K562 (cell line): ENCODE measurements around the gene NLRP6. TPM values are rescaled to one million over a fixed set of nuclear protein-coding genes. Genes with fewer than 3 reads are reported as not detected.
A peak's percentile ranks its signal among the peaks of the same experiment; 100 is the strongest.

Experiments used
- ARID4B ChIP-seq: sonication (generic); formaldehyde crosslinking; IDR thresholded peaks from 2 replicates; pipeline ENCODE4 v1.8.0; 2022; ENCODE audit warnings: mild to moderate bottlenecking, missing genetic modification reagents
- ATF7 ChIP-seq: fragments of 450-650 bp; IDR thresholded peaks from 2 replicates; pipeline ENCODE4 v1.7.1; 2014; ENCODE audit warnings: mild to moderate bottlenecking, moderate library complexity
- ERF ChIP-seq: fragments of 450-650 bp; formaldehyde crosslinking; IDR thresholded peaks from 2 replicates; pipeline ENCODE4 v1.4.0; 2020; ENCODE audit warnings: mild to moderate bottlenecking, mixed read lengths
- FOXP1 ChIP-seq: sonication (generic); formaldehyde crosslinking; IDR thresholded peaks from 2 replicates; pipeline ENCODE4 v1.8.0; 2022; ENCODE audit warnings: mild to moderate bottlenecking, missing genetic modification reagents
- KDM5B ChIP-seq: fragments of 200-600 bp; sonication (generic); IDR thresholded peaks from 2 replicates; pipeline ENCODE4 v1.6.1; 2012; ENCODE audit warnings: low read depth, mild to moderate bottlenecking, moderate library complexity, low read length, control low read depth, inconsistent platforms; ENCODE audit not compliant: insufficient replicate concordance
- MLX ChIP-seq, 2 experiments: fragments of 450-650 bp in 1 of 2; sonication (generic) in 1 of 2; formaldehyde crosslinking; conservative IDR thresholded peaks; 2 replicates each; pipeline versions ENCODE4 v1.4.0 to v1.8.1; 2020 to 2022; ENCODE audit warnings: mild to moderate bottlenecking in 1 of 2, missing genetic modification reagents in 1 of 2
- POLR2AphosphoS5 ChIP-seq: IDR thresholded peaks from 2 replicates; pipeline ENCODE4 v1.6.1; 2011; ENCODE audit warnings: mild to moderate bottlenecking, low read depth, low read length, moderate library complexity; ENCODE audit not compliant: control insufficient read depth, insufficient read depth
- RFX1 ChIP-seq: fragments of 450-650 bp; IDR thresholded peaks from 2 replicates; pipeline ENCODE4 v1.6.1; 2016; ENCODE audit warnings: mild to moderate bottlenecking, moderate library complexity
- SIN3B ChIP-seq: fragments of 450-650 bp; IDR thresholded peaks from 2 replicates; pipeline ENCODE4 v1.6.1; 2017; ENCODE audit warnings: low read depth, mild to moderate bottlenecking, moderate library complexity
- TCFL5 ChIP-seq: fragments of 250-450 bp; sonication (Bioruptor Pico); conservative IDR thresholded peaks from 2 replicates; pipeline ENCODE4 v1.6.1; 2021; ENCODE audit warnings: mild to moderate bottlenecking, moderate library complexity, matching md5 sums
- ZBTB1 ChIP-seq: sonication (generic); formaldehyde crosslinking; IDR thresholded peaks from 2 replicates; pipeline ENCODE4 v1.8.1; 2023; ENCODE audit warnings: missing genetic modification reagents, low read depth, mild to moderate bottlenecking, borderline replicate concordance
- ZBTB7A ChIP-seq: IDR thresholded peaks from 2 replicates; pipeline ENCODE4 v1.6.1; 2011; ENCODE audit warnings: low read depth, mild to moderate bottlenecking, low read length, moderate library complexity, borderline replicate concordance; ENCODE audit not compliant: control insufficient read depth
- ZC3H11A ChIP-seq: IDR thresholded peaks from 2 replicates; pipeline ENCODE4 v1.6.1; 2012; ENCODE audit warnings: low read depth, low read length, improper control_type of control experiment
- ZNF124 ChIP-seq: sonication (generic); formaldehyde crosslinking; IDR thresholded peaks from 2 replicates; pipeline ENCODE4 v1.8.1; 2022; ENCODE audit warnings: missing genetic modification reagents
- ZNF175 ChIP-seq: fragments of 200-800 bp; sonication (Bioruptor generic); IDR thresholded peaks from 2 replicates; pipeline ENCODE4 v1.6.1; 2016; ENCODE audit warnings: low read depth, mild to moderate bottlenecking, missing genetic modification characterization, missing compliant biosample characterization
- ZNF511 ChIP-seq: sonication (generic); formaldehyde crosslinking; IDR thresholded peaks from 2 replicates; pipeline ENCODE4 v1.8.0; 2022; ENCODE audit warnings: mild to moderate bottlenecking, missing genetic modification reagents
- ZNF696 ChIP-seq: fragments of 250-450 bp; sonication (Bioruptor Pico); conservative IDR thresholded peaks from 2 replicates; pipeline ENCODE4 v1.4.0; 2020; ENCODE audit warnings: mild to moderate bottlenecking, moderate library complexity
- ZNF780A ChIP-seq: fragments of 250-450 bp; sonication (Bioruptor Pico); IDR thresholded peaks from 2 replicates; pipeline ENCODE4 v1.5.0; 2021; ENCODE audit warnings: mild to moderate bottlenecking
- ZSCAN29 ChIP-seq: fragments of 450-650 bp; IDR thresholded peaks from 2 replicates; pipeline ENCODE4 v1.6.1; 2017
- polyA plus RNA-seq, 8 experiments: library from polyadenylated mRNA; depleted of rRNA in 4 of 8; stranded (reverse) in 5 of 8; unstranded in 3 of 8; fragments of >200 nt; fragmentation: Nextera tagmentation in 2 of 8; fragmentation: Illumina TruSeq in 1 of 8; extraction: Ambion mirVana in 2 of 8; extraction: Trizol in 1 of 8; gene quantifications; 2 replicates each; pipeline versions ENCODE4 v1.2.1 to v1.2.3, GENCODE V29; 2011 to 2014; ENCODE audit warnings: inconsistent platforms in 1 of 8, missing spikeins in 1 of 8
- total RNA-seq, 7 experiments: library from RNA; depleted of rRNA in 6 of 7; stranded (reverse); fragments of >200 nt in 6 of 7; fragmentation: Illumina TruSeq in 2 of 7; extraction: Trizol in 2 of 7; gene quantifications; 2 replicates each; pipeline versions ENCODE4 v1.2.1 to v1.2.3, GENCODE V29; 2011 to 2021; ENCODE audit warnings: low replicate concordance in 1 of 7
- TF ChIP-seq, protein P1 (sequence below): fragments of 150-350 bp; IDR thresholded peaks from 2 replicates; pipeline ENCODE4 v1.6.1; 2014; ENCODE audit warnings: low read depth, mild to moderate bottlenecking, low read length, borderline replicate concordance

The NLRP6 gene
- total and polyA plus RNA-seq, 9 of the 15 experiments (the other 6 are each of a cell fraction or from before 2014, with no cell fraction given) = 0.03 to 0.18 (median 0.15) TPM; not detected in 5

DNA sequence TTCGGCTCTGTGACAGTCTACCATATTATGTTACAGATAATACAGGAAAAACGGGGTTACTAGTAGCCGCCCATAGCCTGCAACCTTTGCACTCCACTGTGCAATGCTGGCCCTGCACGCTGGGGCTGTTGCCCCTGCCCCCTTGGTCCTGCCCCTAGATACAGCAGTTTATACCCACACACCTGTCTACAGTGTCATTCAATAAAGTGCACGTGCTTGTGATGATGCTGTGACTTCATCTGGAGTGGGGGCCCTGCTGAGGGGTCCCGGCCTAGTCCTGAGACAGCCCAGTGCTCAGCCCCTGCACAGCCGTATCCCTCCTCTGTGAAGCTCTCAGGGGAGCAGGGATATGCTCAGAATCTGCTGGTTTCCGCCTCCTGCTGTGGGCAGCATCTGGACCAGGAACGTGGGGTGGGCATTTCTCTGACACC, 36.9 kb downstream of the NLRP6 start (continued):
- TF ChIP-seq, protein P1, sequence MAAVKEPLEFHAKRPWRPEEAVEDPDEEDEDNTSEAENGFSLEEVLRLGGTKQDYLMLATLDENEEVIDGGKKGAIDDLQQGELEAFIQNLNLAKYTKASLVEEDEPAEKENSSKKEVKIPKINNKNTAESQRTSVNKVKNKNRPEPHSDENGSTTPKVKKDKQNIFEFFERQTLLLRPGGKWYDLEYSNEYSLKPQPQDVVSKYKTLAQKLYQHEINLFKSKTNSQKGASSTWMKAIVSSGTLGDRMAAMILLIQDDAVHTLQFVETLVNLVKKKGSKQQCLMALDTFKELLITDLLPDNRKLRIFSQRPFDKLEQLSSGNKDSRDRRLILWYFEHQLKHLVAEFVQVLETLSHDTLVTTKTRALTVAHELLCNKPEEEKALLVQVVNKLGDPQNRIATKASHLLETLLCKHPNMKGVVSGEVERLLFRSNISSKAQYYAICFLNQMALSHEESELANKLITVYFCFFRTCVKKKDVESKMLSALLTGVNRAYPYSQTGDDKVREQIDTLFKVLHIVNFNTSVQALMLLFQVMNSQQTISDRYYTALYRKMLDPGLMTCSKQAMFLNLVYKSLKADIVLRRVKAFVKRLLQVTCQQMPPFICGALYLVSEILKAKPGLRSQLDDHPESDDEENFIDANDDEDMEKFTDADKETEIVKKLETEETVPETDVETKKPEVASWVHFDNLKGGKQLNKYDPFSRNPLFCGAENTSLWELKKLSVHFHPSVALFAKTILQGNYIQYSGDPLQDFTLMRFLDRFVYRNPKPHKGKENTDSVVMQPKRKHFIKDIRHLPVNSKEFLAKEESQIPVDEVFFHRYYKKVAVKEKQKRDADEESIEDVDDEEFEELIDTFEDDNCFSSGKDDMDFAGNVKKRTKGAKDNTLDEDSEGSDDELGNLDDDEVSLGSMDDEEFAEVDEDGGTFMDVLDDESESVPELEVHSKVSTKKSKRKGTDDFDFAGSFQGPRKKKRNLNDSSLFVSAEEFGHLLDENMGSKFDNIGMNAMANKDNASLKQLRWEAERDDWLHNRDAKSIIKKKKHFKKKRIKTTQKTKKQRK = no peak
- TF ChIP-seq FOXP1 (CRISPR knock-in tag) = 0 out of 2 replicates have a peak, but pooled peaks have one; percentile 25
- TF ChIP-seq ZNF175 (CRISPR knock-in tag) = no peak
- TF ChIP-seq RFX1 = no peak
- TF ChIP-seq ZNF124 (CRISPR knock-in tag) = no peak
- TF ChIP-seq TCFL5 (CRISPR knock-in tag) = no peak
- 0 out of 2 replicates have a peak, but pooled peaks have one; percentile 39 for TF ChIP-seq ARID4B (CRISPR knock-in tag)
- no peak for TF ChIP-seq ZC3H11A
- no peak for TF ChIP-seq ATF7
- TF ChIP-seq ZSCAN29 = no peak
- TF ChIP-seq ZNF511 (CRISPR knock-in tag) = peak; percentile 22; the same call in 1 of the 2 replicates
- peak; percentile 51 for TF ChIP-seq KDM5B
- TF ChIP-seq POLR2AphosphoS5 = 0 out of 2 replicates have a peak, but pooled peaks have one; percentile 17
- TF ChIP-seq ZNF780A (CRISPR knock-in tag) = no peak
- TF ChIP-seq SIN3B = no peak
- no peak for TF ChIP-seq ZNF696 (CRISPR knock-in tag)
- TF ChIP-seq ERF = peak; percentile 28; the same call in 1 of the 2 replicates
- TF ChIP-seq ZBTB1 = no peak
- TF ChIP-seq ZBTB7A = no peak
- no peak for TF ChIP-seq MLX (CRISPR knock-in tag; conservative IDR thresholded peaks at IDR 0.05)
